GM21737 (cell line): ENCODE data around the gene SLC22A4.

Source experiments
- ATAC-seq: cut with Tn5 transposase; IDR thresholded peaks from one replicate; pipeline ENCODE4 v1.9.1; 2021; ENCODE audit warnings: mild to moderate bottlenecking, moderate library complexity; ENCODE audit not compliant: unreplicated experiment

The SLC22A4 gene

DNA sequence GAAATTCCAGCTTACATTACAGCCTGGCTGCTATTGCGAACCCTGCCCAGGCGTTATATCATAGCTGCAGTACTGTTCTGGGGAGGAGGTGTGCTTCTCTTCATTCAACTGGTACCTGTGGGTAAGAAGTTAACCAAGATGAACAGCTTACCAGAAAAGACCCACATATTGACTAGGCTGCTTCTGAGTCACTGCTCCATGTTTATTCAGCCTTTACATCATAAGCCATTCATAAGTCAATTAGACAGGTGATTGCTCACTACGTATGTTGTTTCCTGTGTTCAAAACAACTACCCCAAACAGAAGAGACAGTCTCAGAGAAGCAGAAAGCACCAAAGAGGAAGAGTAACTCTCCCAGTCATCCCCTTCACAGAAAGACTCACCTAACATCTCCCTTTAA lies 40.6 kb downstream of the SLC22A4 start:
- ATAC-seq, result no peak

DNA sequence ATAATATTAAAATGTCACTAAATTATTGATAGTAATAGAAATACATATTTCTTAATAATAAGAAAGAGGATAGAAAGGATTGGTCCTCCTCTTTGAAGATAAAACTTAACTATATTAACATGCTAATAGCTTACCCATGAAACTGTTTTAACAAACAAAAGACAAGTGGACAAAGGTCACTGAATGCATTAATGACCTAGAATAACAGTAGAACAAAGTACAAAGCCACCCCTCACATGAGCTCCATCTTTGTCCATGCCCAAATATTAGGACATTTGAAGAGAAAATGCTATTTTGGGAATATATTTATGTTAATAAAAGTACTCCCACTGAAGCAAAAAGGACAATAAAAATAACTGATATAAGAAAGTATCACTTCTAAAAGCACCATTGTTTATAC lies 41.2 kb downstream of the SLC22A4 start:
- ATAC-seq, result no peak

DNA sequence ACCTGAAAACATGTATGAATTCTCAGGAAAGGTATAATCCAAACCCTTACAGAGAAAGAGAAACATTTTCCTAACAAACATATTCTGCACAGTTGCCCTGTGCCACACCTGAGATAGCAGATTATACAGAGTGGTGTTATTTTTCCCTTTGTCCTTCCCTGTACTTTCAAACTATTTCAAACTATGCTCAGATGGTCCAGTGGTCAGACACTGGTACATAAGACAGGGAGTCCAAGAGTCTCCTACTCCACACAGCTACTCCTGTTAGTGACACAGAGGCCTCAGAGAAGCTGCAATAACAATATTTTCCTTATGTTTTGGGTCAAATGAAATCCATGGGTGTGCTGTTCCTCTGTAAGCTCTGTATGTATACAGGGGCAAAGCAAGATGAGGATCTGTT lies 45.3 kb downstream of the SLC22A4 start:
- no peak for ATAC-seq

DNA sequence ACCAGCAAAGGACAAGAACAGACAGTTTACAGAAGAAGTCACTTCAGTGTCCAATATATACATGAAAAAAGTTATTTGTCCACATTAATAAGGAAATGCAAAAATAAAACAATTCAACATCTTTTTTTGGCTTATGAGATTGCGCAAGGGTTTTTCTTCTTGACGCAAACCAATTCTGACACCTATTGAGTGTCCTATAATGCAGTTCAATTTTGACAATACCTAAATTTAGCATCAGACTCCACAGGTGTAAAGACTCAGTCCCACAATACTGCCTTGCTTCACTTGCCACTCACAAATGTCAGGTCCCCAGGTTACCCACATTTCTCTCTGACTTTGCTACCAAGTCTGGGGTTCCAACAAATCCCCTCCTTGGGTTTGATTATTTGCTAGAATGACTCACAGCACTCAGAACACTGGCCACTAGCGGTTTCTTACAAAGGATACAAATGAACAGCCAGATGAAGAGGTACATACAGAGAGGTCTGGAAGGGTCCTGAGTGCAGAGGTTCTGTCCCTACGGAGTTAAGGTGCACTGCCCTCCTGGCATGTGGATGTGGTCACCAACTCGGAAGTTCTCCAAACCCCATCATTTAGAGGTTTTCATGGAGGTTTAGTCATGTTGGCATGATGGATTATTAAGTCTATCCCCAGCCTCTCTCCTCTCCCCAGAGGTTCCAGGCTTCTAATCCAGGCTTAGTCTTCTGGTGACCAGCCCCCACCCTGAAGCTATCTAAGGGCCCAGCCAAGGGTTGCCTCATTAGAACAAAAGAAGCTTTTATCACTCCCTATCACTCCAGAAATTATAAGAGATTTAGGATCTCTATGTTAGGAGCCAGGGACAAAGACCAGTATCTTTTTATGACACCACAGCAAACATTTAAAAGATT lies 48.3 kb downstream of the SLC22A4 start:
- no peak for ATAC-seq

DNA sequence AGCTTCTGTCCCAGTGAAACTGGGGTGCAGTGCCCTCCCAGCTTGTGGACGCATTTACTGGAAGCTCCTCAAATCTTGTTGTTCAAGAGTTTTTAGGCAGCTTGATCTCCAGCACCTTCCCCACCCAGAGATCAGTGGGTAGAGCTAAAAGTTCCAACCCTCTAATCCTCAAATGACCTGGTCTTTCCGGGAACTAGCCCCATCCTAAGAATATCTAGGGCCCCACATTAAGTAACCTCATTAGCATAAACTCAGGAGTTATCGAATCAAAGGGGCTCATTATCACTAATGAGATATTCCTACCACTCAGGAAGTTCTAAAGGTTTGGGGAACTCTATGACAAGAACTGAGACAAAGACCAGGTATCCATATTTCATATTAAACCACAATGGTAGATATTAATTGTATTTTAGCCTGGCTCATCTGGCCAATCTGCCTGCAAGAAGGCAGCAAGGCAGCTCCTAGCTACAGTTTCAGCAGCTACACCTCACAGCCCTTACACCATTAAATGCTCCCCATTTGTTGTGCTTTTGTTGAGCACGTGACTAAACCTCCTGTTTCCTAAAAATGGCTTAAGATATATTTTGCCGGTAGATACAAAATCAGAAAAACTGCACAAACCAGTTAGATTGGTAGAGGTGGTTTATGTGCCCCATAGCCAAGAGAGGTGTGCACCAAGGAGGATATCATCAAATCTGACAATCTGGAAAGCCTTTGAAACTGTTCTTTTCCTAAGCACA lies 50.8 kb downstream of the SLC22A4 start:
- no peak for ATAC-seq

DNA sequence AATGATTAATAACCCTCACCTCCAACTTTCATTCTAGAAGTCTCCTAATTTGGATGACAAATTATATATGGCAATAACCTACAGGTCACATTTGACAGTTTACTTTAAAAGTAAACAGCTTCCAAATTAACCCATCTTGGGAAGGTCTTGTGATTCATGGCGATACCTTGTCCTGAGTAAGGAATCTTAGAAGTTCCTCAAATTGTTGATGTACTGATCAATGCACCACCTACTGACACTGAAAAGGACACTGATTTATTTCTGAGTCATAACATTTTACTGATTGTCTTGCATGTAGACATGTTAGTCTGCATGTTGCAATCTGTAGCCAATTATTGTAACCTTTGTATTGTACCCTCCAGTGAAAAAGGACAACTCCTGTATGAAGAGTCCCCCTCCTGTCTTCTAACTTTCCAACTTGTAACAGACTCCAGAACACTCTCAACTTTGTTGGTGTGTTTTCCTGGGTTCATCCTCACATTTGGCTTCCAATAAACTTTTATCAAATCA lies 59.3 kb downstream of the SLC22A4 start:
- no peak for ATAC-seq

- no peak for ATAC-seq
Measured at GRCh38 chr5:132354381-132355139, 60.4 kb downstream of the SLC22A4 start.

- no peak for ATAC-seq
Measured at GRCh38 chr5:132355140-132355765, 61.1 kb downstream of the SLC22A4 start.

- ATAC-seq, result no peak
Measured at GRCh38 chr5:132358775-132359174, 64.6 kb downstream of the SLC22A4 start.

DNA sequence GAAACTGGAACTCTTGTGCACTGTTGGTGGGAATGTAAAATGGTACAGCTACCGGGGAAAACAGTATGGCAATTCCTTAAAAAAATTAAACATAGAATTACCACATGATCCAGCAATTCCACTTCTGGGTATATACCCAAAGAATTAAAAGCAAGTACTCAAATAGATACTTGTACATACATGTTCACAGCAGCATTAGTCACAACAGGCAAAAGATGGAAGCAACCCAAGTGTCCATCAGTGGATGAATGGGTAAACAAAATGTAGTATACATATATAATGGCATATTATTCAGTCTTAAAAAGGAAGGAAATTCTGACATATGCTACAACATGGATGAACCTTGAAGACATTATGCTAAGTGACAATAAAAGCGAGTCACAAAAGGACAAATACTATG lies 67.9 kb downstream of the SLC22A4 start:
- no peak for ATAC-seq

GRCh38 chr5:132363431-132364112 lies 69.4 kb downstream of the SLC22A4 start:
- no peak for ATAC-seq

DNA sequence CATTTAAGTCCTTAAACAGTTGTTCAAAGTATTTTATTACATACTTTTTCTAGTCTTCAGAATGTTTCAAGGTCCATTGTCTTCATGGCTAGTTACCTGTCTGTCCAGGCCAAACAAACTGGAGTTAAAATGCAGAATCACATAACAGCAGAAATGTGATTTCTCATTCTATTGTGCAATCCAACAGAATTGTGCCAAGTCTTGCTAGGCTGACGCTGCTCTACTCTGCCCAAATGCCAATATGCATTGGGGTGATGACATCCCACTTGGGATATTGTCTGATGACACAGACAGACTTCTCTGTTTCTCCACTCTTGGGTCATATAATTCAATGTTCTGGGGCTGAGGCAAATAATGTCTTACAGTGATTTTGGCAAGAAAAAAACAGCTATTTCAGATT lies 70.1 kb downstream of the SLC22A4 start:
- ATAC-seq, result no peak

GRCh38 chr5:132365213-132365612 lies 71.0 kb downstream of the SLC22A4 start:
- no peak for ATAC-seq

GRCh38 chr5:132368186-132368585 lies 74.0 kb downstream of the SLC22A4 start:
- ATAC-seq, result no peak

GRCh38 chr5:132369007-132369473 lies 74.8 kb downstream of the SLC22A4 start:
- no peak for ATAC-seq

DNA sequence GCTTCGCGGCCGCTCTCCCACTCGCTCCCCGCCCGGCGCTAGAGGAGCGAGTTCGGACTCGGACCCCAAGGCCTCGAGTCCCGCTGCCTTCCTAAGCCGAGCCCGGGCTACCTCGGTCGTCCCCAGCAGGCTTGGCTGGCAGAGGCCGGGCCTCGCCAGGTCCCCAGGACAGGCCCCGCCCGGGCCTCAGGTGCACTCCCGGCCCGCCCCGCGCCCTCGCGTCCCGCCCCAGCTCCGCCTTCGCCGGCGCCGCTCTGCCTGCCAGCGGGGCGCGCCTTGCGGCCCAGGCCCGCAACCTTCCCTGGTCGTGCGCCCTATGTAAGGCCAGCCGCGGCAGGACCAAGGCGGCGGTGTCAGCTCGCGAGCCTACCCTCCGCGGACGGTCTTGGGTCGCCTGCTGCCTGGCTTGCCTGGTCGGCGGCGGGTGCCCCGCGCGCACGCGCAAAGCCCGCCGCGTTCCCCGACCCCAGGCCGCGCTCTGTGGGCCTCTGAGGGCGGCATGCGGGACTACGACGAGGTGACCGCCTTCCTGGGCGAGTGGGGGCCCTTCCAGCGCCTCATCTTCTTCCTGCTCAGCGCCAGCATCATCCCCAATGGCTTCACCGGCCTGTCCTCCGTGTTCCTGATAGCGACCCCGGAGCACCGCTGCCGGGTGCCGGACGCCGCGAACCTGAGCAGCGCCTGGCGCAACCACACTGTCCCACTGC lies 75.4 kb downstream of the SLC22A4 start, which contains the start of gene SLC22A5:
Gene SLC22A5 (plus strand): TSS at position 237 of the 707 bp plus-strand sequence. CDS start 263 bp downstream, at position 500.
- ATAC-seq, result peak; percentile 86

DNA sequence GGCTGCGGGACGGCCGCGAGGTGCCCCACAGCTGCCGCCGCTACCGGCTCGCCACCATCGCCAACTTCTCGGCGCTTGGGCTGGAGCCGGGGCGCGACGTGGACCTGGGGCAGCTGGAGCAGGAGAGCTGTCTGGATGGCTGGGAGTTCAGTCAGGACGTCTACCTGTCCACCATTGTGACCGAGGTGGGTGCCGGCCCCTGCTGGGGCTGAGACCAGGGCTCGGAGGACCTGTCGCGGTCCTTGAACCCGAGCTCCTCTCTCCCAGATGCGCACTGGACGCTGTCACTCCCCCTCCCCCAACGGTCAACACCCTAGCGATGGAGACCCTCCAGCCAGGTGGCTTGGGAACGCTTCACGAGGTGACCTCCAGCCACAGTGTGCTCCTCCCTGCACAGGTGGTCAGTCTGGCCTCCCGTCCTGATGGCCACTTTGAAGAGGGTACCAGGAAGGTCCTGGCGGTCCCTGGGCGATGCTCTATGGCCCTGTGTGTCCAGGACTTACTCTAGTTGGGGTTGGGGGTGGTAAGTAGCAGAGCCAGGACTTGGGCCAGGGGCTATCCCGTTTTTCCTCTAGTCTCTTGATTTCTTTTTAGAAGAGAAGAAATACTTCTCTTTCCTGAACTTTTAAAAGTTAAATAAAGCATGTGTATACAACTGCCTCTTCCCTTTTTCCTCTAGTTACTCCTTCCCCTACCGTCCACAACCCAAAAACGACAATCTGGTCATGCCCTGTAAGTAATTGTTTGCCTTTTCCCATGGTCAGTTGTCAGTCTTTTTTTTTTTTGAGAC lies 76.2 kb downstream of the SLC22A4 start:
- no peak for ATAC-seq

- no peak for ATAC-seq
Measured at GRCh38 chr5:132370971-132371602, 76.9 kb downstream of the SLC22A4 start.
